Measurements from ENCODE around the gene SLC16A1. TPM values are rescaled to one million over a fixed set of nuclear protein-coding genes. Genes with fewer than 3 reads are reported as not detected.

Gene SLC16A1, protein sequence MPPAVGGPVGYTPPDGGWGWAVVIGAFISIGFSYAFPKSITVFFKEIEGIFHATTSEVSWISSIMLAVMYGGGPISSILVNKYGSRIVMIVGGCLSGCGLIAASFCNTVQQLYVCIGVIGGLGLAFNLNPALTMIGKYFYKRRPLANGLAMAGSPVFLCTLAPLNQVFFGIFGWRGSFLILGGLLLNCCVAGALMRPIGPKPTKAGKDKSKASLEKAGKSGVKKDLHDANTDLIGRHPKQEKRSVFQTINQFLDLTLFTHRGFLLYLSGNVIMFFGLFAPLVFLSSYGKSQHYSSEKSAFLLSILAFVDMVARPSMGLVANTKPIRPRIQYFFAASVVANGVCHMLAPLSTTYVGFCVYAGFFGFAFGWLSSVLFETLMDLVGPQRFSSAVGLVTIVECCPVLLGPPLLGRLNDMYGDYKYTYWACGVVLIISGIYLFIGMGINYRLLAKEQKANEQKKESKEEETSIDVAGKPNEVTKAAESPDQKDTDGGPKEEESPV
- total RNA-seq = 146 and 167 TPM in 2 replicates

DNA sequence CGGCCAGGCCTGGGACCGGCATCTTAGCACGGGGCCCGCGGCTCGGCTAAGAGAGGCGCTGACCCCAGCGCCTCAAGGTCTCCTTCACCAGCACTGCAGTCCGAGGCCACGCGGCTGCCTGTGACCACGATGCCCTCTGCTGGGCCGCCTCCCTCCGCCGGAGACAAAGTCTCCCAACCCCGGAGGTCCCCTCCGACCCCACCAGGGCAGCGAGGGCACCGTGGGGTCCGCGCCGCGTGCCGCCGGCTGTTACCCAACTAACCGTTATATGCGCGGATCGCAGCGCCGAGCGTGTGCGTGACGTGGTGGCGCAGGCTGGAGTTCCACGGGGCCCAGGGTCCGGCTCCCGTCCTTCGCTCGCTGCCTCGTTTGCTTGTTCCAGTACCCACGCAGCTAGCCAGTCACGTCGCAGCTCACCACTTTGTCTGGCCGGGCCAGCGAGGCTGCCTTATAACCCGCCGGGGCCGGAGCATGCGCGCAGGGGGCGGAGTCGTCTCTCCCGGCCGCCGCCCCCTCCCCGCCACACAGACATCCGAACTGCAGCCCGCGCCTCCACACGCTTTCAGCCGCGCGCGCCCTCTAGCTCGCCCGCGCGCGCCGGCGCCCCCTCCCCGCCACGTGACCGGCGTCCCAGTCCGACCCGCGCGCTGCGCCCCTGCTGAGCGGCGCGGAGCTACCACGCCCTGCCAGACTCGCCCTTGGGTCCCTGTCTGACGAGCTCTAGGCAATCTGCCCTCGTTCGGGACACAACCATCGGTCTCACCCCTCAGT lies at the start of gene SLC16A1:
TSS of gene SLC16A1 (minus strand) at position 424 of the 771 bp plus-strand sequence. CDS start 26,888 bp downstream, outside the sequence.

Other genes with a start within 250 kb of the SLC16A1 start
- gene RHOC, start 249.1 kb downstream of the SLC16A1 start, total RNA-seq = 348 and 414 TPM in 2 replicates
- gene PPM1J, start 240.9 kb downstream of the SLC16A1 start, total RNA-seq = 0.59 and 1.6 TPM in 2 replicates
- gene LRIG2, start 117.0 kb upstream of the SLC16A1 start, total RNA-seq = 16.9 and 20.9 TPM in 2 replicates

Measured in smooth muscle cell of the umbilical artery (primary cell).